ENCODE results near the gene PACRG. TPM values are rescaled to one million over a fixed set of nuclear protein-coding genes. Genes with fewer than 3 reads are reported as not detected.

Gene PACRG
- total RNA-seq, 1 experiment from 2014 or later: 0.44 TPM

DNA sequence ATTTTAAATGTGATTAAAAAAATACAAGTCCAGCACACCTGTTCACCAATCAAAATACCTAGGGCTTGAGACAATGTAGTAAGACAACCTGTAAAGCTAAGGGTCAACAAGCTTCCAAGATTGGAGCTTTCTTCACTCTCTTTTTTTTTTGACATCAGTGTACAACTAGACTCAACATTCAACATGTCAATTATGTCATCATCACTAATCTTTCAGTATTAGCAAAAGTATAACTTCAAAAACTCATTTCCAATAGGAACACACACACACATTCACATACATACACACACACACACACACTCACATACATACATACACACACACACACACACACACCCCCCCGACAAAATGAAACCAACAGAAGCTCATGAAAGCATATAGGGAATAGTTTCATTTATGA, 26.2 kb upstream of the PACRG start:
- no peak overlapping the region for H3K27ac Mint-ChIP-seq
- ATAC-seq: no peak

DNA sequence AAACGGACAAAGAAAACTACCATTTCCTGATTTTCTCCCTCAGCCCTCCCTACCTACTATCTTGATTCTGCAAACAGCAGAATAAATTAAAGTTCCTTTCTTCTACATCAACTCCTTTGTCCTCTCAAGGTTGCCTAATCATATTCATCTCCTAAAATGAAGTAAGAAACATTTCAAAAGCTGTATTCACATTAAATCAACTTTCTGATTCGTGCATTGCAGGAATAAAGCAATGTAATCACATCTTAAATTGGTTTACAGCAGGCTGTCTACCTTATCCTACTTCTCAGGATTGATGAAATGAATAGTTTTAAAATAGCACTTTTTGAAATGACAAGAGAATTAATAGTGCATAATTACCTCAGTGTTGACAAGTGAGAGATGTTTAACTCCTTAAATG, 25.3 kb upstream of the PACRG start:
- Mint-ChIP-seq H3K36me3 (no peaks in the 10 kb centered on the region), H3K27ac (no peak overlapping the region)
- POLR2A ChIA-PET: no interaction called here

More for the DNA sequence above, 26.2 kb upstream of the PACRG start:
- Mint-ChIP-seq H3K9me3 (0 out of 2 replicates have a peak, but pooled peaks cover 5% of the 10 kb centered on the region), H3K36me3 (no peaks in the 10 kb centered on the region), H3K27me3 (ENCODE audit: low read depth) (no peaks in the 10 kb centered on the region), H3K4me1 (peaks cover 13% of the 10 kb centered on the region), H3K4me3 (no peak overlapping the region)
- POLR2A ChIA-PET: no interaction called here
- no peak for DNase-seq (ENCODE audit: low spot score)
- no peak for TF ChIP-seq EMX1 (CRISPR knock-in tag; IDR thresholded peaks at IDR 0.05)
- TF ChIP-seq, protein P1, sequence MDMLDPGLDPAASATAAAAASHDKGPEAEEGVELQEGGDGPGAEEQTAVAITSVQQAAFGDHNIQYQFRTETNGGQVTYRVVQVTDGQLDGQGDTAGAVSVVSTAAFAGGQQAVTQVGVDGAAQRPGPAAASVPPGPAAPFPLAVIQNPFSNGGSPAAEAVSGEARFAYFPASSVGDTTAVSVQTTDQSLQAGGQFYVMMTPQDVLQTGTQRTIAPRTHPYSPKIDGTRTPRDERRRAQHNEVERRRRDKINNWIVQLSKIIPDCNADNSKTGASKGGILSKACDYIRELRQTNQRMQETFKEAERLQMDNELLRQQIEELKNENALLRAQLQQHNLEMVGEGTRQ (CRISPR knock-in tag; IDR thresholded peaks at IDR 0.05): no peak
- TF ChIP-seq NR3C1 (CRISPR knock-in tag; conservative IDR thresholded peaks at IDR 0.05; ENCODE audit: low read depth): no peak
- TF ChIP-seq, protein P2, sequence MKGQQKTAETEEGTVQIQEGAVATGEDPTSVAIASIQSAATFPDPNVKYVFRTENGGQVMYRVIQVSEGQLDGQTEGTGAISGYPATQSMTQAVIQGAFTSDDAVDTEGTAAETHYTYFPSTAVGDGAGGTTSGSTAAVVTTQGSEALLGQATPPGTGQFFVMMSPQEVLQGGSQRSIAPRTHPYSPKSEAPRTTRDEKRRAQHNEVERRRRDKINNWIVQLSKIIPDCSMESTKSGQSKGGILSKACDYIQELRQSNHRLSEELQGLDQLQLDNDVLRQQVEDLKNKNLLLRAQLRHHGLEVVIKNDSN (CRISPR knock-in tag; IDR thresholded peaks at IDR 0.05): no peak
- no peak for TF ChIP-seq ELF4 (CRISPR knock-in tag; IDR thresholded peaks at IDR 0.05; ENCODE audit: low read depth)
- TF ChIP-seq RELA (CRISPR knock-in tag; IDR thresholded peaks at IDR 0.05; ENCODE audit: borderline replicate concordance): no peak
- TF ChIP-seq, protein P3, sequence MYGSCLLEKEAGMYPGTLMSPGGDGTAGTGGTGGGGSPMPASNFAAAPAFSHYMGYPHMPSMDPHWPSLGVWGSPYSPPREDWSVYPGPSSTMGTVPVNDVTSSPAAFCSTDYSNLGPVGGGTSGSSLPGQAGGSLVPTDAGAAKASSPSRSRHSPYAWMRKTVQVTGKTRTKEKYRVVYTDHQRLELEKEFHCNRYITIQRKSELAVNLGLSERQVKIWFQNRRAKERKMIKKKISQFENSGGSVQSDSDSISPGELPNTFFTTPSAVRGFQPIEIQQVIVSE (CRISPR knock-in tag; IDR thresholded peaks at IDR 0.05; ENCODE audit: borderline replicate concordance): no peak
- no peak for TF ChIP-seq KAT7 (CRISPR knock-in tag; IDR thresholded peaks at IDR 0.05; ENCODE audit: borderline replicate concordance)
- TF ChIP-seq, protein P4, sequence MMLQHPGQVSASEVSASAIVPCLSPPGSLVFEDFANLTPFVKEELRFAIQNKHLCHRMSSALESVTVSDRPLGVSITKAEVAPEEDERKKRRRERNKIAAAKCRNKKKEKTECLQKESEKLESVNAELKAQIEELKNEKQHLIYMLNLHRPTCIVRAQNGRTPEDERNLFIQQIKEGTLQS (CRISPR knock-in tag; conservative IDR thresholded peaks at IDR 0.05): no peak
- TF ChIP-seq, protein P5, sequence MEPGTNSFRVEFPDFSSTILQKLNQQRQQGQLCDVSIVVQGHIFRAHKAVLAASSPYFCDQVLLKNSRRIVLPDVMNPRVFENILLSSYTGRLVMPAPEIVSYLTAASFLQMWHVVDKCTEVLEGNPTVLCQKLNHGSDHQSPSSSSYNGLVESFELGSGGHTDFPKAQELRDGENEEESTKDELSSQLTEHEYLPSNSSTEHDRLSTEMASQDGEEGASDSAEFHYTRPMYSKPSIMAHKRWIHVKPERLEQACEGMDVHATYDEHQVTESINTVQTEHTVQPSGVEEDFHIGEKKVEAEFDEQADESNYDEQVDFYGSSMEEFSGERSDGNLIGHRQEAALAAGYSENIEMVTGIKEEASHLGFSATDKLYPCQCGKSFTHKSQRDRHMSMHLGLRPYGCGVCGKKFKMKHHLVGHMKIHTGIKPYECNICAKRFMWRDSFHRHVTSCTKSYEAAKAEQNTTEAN (CRISPR knock-in tag; IDR thresholded peaks at IDR 0.05): no peak
- no peak for TF ChIP-seq OVOL2 (CRISPR knock-in tag; IDR thresholded peaks at IDR 0.05; ENCODE audit: borderline replicate concordance)
- no peak for TF ChIP-seq TCF7 (CRISPR knock-in tag; IDR thresholded peaks at IDR 0.05; ENCODE audit: low read depth)
- TF ChIP-seq JUN (CRISPR knock-in tag; IDR thresholded peaks at IDR 0.05): no peak
- TF ChIP-seq, protein P6, sequence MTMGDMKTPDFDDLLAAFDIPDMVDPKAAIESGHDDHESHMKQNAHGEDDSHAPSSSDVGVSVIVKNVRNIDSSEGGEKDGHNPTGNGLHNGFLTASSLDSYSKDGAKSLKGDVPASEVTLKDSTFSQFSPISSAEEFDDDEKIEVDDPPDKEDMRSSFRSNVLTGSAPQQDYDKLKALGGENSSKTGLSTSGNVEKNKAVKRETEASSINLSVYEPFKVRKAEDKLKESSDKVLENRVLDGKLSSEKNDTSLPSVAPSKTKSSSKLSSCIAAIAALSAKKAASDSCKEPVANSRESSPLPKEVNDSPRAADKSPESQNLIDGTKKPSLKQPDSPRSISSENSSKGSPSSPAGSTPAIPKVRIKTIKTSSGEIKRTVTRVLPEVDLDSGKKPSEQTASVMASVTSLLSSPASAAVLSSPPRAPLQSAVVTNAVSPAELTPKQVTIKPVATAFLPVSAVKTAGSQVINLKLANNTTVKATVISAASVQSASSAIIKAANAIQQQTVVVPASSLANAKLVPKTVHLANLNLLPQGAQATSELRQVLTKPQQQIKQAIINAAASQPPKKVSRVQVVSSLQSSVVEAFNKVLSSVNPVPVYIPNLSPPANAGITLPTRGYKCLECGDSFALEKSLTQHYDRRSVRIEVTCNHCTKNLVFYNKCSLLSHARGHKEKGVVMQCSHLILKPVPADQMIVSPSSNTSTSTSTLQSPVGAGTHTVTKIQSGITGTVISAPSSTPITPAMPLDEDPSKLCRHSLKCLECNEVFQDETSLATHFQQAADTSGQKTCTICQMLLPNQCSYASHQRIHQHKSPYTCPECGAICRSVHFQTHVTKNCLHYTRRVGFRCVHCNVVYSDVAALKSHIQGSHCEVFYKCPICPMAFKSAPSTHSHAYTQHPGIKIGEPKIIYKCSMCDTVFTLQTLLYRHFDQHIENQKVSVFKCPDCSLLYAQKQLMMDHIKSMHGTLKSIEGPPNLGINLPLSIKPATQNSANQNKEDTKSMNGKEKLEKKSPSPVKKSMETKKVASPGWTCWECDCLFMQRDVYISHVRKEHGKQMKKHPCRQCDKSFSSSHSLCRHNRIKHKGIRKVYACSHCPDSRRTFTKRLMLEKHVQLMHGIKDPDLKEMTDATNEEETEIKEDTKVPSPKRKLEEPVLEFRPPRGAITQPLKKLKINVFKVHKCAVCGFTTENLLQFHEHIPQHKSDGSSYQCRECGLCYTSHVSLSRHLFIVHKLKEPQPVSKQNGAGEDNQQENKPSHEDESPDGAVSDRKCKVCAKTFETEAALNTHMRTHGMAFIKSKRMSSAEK (CRISPR knock-in tag; IDR thresholded peaks at IDR 0.05; ENCODE audit: borderline replicate concordance): no peak
- no peak for TF ChIP-seq RORB (CRISPR knock-in tag; IDR thresholded peaks at IDR 0.05)
- CTCF ChIA-PET: no interaction called here

More for the DNA sequence above, 25.3 kb upstream of the PACRG start:
- DNase-seq (ENCODE audit: low spot score): no peak
- H3K4me3 Mint-ChIP-seq: no peak overlapping the region
- CTCF ChIA-PET: no interaction called here
- H3K27me3 Mint-ChIP-seq (ENCODE audit: low read depth): no peaks in the 10 kb centered on the region
- H3K9me3 Mint-ChIP-seq: 0 out of 2 replicates have a peak, but pooled peaks cover 5% of the 10 kb centered on the region
- peaks cover 13% of the 10 kb centered on the region for H3K4me1 Mint-ChIP-seq
- no peak for ATAC-seq
- TF ChIP-seq NR2C2 (CRISPR knock-in tag; IDR thresholded peaks at IDR 0.05): no peak
- TF ChIP-seq, protein P7, sequence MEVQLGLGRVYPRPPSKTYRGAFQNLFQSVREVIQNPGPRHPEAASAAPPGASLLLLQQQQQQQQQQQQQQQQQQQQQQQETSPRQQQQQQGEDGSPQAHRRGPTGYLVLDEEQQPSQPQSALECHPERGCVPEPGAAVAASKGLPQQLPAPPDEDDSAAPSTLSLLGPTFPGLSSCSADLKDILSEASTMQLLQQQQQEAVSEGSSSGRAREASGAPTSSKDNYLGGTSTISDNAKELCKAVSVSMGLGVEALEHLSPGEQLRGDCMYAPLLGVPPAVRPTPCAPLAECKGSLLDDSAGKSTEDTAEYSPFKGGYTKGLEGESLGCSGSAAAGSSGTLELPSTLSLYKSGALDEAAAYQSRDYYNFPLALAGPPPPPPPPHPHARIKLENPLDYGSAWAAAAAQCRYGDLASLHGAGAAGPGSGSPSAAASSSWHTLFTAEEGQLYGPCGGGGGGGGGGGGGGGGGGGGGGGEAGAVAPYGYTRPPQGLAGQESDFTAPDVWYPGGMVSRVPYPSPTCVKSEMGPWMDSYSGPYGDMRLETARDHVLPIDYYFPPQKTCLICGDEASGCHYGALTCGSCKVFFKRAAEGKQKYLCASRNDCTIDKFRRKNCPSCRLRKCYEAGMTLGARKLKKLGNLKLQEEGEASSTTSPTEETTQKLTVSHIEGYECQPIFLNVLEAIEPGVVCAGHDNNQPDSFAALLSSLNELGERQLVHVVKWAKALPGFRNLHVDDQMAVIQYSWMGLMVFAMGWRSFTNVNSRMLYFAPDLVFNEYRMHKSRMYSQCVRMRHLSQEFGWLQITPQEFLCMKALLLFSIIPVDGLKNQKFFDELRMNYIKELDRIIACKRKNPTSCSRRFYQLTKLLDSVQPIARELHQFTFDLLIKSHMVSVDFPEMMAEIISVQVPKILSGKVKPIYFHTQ (CRISPR knock-in tag; IDR thresholded peaks at IDR 0.05): no peak
- no peak for TF ChIP-seq EMX1 (CRISPR knock-in tag; IDR thresholded peaks at IDR 0.05)
- TF ChIP-seq ZNF232 (CRISPR knock-in tag; IDR thresholded peaks at IDR 0.05): no peak
- TF ChIP-seq ATF1 (CRISPR knock-in tag; IDR thresholded peaks at IDR 0.05): no peak
- TF ChIP-seq, protein P8, sequence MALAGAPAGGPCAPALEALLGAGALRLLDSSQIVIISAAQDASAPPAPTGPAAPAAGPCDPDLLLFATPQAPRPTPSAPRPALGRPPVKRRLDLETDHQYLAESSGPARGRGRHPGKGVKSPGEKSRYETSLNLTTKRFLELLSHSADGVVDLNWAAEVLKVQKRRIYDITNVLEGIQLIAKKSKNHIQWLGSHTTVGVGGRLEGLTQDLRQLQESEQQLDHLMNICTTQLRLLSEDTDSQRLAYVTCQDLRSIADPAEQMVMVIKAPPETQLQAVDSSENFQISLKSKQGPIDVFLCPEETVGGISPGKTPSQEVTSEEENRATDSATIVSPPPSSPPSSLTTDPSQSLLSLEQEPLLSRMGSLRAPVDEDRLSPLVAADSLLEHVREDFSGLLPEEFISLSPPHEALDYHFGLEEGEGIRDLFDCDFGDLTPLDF (CRISPR knock-in tag; IDR thresholded peaks at IDR 0.05): no peak
- TF ChIP-seq, protein P9, sequence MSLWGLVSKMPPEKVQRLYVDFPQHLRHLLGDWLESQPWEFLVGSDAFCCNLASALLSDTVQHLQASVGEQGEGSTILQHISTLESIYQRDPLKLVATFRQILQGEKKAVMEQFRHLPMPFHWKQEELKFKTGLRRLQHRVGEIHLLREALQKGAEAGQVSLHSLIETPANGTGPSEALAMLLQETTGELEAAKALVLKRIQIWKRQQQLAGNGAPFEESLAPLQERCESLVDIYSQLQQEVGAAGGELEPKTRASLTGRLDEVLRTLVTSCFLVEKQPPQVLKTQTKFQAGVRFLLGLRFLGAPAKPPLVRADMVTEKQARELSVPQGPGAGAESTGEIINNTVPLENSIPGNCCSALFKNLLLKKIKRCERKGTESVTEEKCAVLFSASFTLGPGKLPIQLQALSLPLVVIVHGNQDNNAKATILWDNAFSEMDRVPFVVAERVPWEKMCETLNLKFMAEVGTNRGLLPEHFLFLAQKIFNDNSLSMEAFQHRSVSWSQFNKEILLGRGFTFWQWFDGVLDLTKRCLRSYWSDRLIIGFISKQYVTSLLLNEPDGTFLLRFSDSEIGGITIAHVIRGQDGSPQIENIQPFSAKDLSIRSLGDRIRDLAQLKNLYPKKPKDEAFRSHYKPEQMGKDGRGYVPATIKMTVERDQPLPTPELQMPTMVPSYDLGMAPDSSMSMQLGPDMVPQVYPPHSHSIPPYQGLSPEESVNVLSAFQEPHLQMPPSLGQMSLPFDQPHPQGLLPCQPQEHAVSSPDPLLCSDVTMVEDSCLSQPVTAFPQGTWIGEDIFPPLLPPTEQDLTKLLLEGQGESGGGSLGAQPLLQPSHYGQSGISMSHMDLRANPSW (CRISPR knock-in tag; conservative IDR thresholded peaks at IDR 0.05; ENCODE audit: low read depth): no peak
- no peak for TF ChIP-seq GTF2I (CRISPR knock-in tag; conservative IDR thresholded peaks at IDR 0.05)
